NOMO-1 treated with DMSO at 0.1 percent for 48 hours (cell line): ENCODE data around the gene STRAP.
"Not testable (repeated sequence)": the region's sequence is repeated elsewhere in the genome, so short reads cannot be mapped to it uniquely, and the experiment has no call there.

ENCODE experiments used
- DNase-seq: peaks from one replicate; lab custom pipeline; 2025; ENCODE audit not compliant: unreplicated experiment; lab: John Stamatoyannopoulos, UW

STRAP gene

GRCh38 chr12:15868186-15868585 lies 14.0 kb upstream of the STRAP start:
- no peak for DNase-seq

- DNase-seq, result no peak
Observed at GRCh38 chr12:15873556-15873955, 8.6 kb upstream of the STRAP start.

- DNase-seq, result not testable (repeated sequence)
Observed at GRCh38 chr12:15874556-15875145, 7.5 kb upstream of the STRAP start.

- DNase-seq, result no peak
Observed at GRCh38 chr12:15875863-15876262, 6.3 kb upstream of the STRAP start.

GRCh38 chr12:15879413-15879812 lies 2.8 kb upstream of the STRAP start:
- no peak for DNase-seq

- DNase-seq, result no peak
Observed at GRCh38 chr12:15880721-15881120, 1.5 kb upstream of the STRAP start.

- no peak for DNase-seq
Observed at GRCh38 chr12:15883536-15883935, 1.3 kb downstream of the STRAP start.

GRCh38 chr12:15886372-15887042 lies 4.3 kb downstream of the STRAP start:
- no peak for DNase-seq

GRCh38 chr12:15887043-15887817 lies 5.0 kb downstream of the STRAP start:
- no peak for DNase-seq

GRCh38 chr12:15892645-15893259 lies 10.6 kb downstream of the STRAP start:
- no peak for DNase-seq

- no peak for DNase-seq
Observed at GRCh38 chr12:15893260-15893659, 11.1 kb downstream of the STRAP start.

- DNase-seq, result no peak
Observed at GRCh38 chr12:15896867-15897266, 14.7 kb downstream of the STRAP start.

- DNase-seq, result no peak
Observed at GRCh38 chr12:15897433-15897832, 15.2 kb downstream of the STRAP start.

GRCh38 chr12:15899282-15899870 lies 17.2 kb downstream of the STRAP start:
- peak; percentile 28 for DNase-seq

GRCh38 chr12:15904378-15904920 lies 22.3 kb downstream of the STRAP start:
- no peak for DNase-seq

- no peak for DNase-seq
Observed at GRCh38 chr12:15910468-15910863, 28.3 kb downstream of the STRAP start.

GRCh38 chr12:15910864-15911721 lies 28.9 kb downstream of the STRAP start, which contains the start of gene DERA:
Gene DERA (plus strand): TSS chr12:15911332. CDS start chr12:15911384, 52 bp downstream.
- peak; percentile 50 for DNase-seq

- not testable (repeated sequence) for DNase-seq
Observed at GRCh38 chr12:15911931-15912330, 29.7 kb downstream of the STRAP start.

GRCh38 chr12:15914131-15914530 lies 31.9 kb downstream of the STRAP start:
- not testable (repeated sequence) for DNase-seq

- DNase-seq, result no peak
Observed at GRCh38 chr12:15918066-15918465, 35.9 kb downstream of the STRAP start.
